Caco-2 (cell line): ENCODE measurements around the gene FAM180B. TPM values are rescaled to one million over a fixed set of nuclear protein-coding genes. Genes with fewer than 3 reads are reported as not detected.

ENCODE experiments used
- BruUV-seq: library from RNA; stranded (reverse); fragments of 400-500 nt; replicated peaks from 2 replicates; lab custom pipeline; 2021; lab: Mats Ljungman, UMichigan
- CTCF ChIA-PET: fragments of 300-600 bp; sonication (Branson Sonifier 250); formaldehyde crosslinking; loops from one replicate; lab custom pipeline; 2022; ENCODE audit warnings: antibody characterized with exemption; lab: Charles Lee
- POLR2A ChIA-PET: fragments of 300-600 bp; sonication (Branson Sonifier 250); formaldehyde crosslinking; loops from one replicate; lab custom pipeline; 2022; ENCODE audit warnings: antibody characterized with exemption; lab: Charles Lee
- DNase-seq, 2 experiments: peaks; one replicate each; pipeline versions ENCODE4 v3.0.0 to v3.0.0-alpha.2; 2020 to 2022
- H3K27me3 ChIP-seq: replicated peaks from 2 replicates; pipeline ENCODE4 v1.6.0; 2011; ENCODE audit warnings: low read length; ENCODE audit not compliant: control insufficient read depth, insufficient read depth
- H3K36me3 ChIP-seq: 2 replicates; pipeline ENCODE4 v1.5.1; 2011; ENCODE audit warnings: low read length; ENCODE audit not compliant: control insufficient read depth, insufficient read depth
- H3K4me1 ChIP-seq: fragments of 250-450 bp; sonication (Bioruptor Pico); 2 replicates; pipeline ENCODE4 v1.5.1; 2020; ENCODE audit warnings: mild to moderate bottlenecking
- H3K4me3 ChIP-seq: 2 replicates; pipeline ENCODE4 v1.5.1; 2011; ENCODE audit warnings: low read depth, mild to moderate bottlenecking, control low read depth, low read length
- H3K9me3 ChIP-seq: fragments of 250-450 bp; sonication (Bioruptor Pico); 2 replicates; pipeline ENCODE4 v1.5.1; 2020; ENCODE audit warnings: mild to moderate bottlenecking, moderate library complexity
- H3K27ac Mint-ChIP-seq: one replicate; pipeline ENCODE4 v1.8.0; 2022; ENCODE audit warnings: mixed read lengths; ENCODE audit not compliant: unreplicated experiment
- H3K27me3 Mint-ChIP-seq: one replicate; pipeline ENCODE4 v1.8.0; 2022; ENCODE audit warnings: mixed read lengths; ENCODE audit not compliant: insufficient read depth, unreplicated experiment
- H3K36me3 Mint-ChIP-seq: one replicate; pipeline ENCODE4 v1.8.0; 2022; ENCODE audit warnings: mild to moderate bottlenecking, mixed read lengths; ENCODE audit not compliant: insufficient read depth, unreplicated experiment
- H3K4me1 Mint-ChIP-seq: one replicate; pipeline ENCODE4 v1.8.0; 2022; ENCODE audit warnings: low read depth, mixed read lengths; ENCODE audit not compliant: unreplicated experiment
- H3K4me3 Mint-ChIP-seq: one replicate; pipeline ENCODE4 v1.8.0; 2022; ENCODE audit warnings: mild to moderate bottlenecking, moderate library complexity, mixed read lengths; ENCODE audit not compliant: unreplicated experiment
- H3K9me3 Mint-ChIP-seq: one replicate; pipeline ENCODE4 v1.8.0; 2022; ENCODE audit warnings: mixed read lengths; ENCODE audit not compliant: unreplicated experiment
- intact Hi-C: fragments of 100-400 bp; cut with micrococcal nuclease; formaldehyde crosslinking; loops from one replicate; pipeline ENCODE4 v1.10.0; 2022; ENCODE audit not compliant: unreplicated experiment
- total RNA-seq: library from RNA; stranded (reverse); gene quantifications from 2 replicates; pipeline ENCODE4 v1.2.3, GENCODE V29; 2022
- TF ChIP-seq, protein P1 (sequence below), 2 experiments: fragments of 200-600 bp in 1 of 2; IDR thresholded peaks; 1 replicate in 1 of 2; 2 replicates in 1 of 2; pipeline versions ENCODE4 v1.5.1 to v1.8.0; 2011 to 2022; ENCODE audit warnings: antibody characterized with exemption in 1 of 2, control low read depth in 1 of 2, inconsistent platforms in 1 of 2, low read depth in 1 of 2, low read length in 1 of 2, mild to moderate bottlenecking in 1 of 2, moderate library complexity in 1 of 2; ENCODE audit not compliant: insufficient read depth in 1 of 2, severe bottlenecking in 1 of 2, unreplicated experiment in 1 of 2

The FAM180B gene
- total RNA-seq, 1 experiment from 2014 or later, result not detected

DNA sequence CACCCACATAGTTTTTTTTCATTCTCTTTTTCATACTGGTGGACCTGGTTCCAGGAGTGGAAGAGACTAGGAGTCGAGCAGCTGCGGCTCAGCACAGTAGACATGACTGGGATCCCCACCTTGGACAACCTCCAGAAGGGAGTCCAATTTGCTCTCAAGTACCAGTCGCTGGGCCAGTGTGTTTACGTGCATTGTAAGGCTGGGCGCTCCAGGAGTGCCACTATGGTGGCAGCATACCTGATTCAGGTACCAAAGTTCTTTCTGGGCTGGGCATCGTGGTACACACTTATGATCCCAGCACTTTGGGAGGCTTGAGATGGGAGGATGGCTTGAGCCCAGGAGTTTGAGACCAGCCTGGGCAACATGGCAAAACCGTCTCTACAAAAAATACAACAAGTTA is 16.8 kb upstream of the FAM180B start:
- Mint-ChIP-seq H3K4me1 (no peaks in the 10 kb centered on the region), H3K27me3 (no peaks in the 10 kb centered on the region), H3K9me3 (no peaks in the 10 kb centered on the region), H3K36me3 (peaks cover 64% of the 10 kb centered on the region), H3K27ac (no peak overlapping the region), H3K4me3 (no peak overlapping the region)
- intact Hi-C loops, result no loop called here
- DNase-seq, result no peak
- ChIA-PET CTCF (no interaction called here), POLR2A (no interaction called here)
- TF ChIP-seq, protein P1, sequence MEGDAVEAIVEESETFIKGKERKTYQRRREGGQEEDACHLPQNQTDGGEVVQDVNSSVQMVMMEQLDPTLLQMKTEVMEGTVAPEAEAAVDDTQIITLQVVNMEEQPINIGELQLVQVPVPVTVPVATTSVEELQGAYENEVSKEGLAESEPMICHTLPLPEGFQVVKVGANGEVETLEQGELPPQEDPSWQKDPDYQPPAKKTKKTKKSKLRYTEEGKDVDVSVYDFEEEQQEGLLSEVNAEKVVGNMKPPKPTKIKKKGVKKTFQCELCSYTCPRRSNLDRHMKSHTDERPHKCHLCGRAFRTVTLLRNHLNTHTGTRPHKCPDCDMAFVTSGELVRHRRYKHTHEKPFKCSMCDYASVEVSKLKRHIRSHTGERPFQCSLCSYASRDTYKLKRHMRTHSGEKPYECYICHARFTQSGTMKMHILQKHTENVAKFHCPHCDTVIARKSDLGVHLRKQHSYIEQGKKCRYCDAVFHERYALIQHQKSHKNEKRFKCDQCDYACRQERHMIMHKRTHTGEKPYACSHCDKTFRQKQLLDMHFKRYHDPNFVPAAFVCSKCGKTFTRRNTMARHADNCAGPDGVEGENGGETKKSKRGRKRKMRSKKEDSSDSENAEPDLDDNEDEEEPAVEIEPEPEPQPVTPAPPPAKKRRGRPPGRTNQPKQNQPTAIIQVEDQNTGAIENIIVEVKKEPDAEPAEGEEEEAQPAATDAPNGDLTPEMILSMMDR (IDR thresholded peaks at IDR 0.05; ENCODE audit: insufficient read depth in 1 of 2, low read depth in 1 of 2, low read length in 1 of 2, severe bottlenecking in 1 of 2, unreplicated experiment in 1 of 2), result no peak
- no peak overlapping the region for H3K4me3 ChIP-seq
- BruUV-seq, result no TSS peak
- peaks cover 2% of the 10 kb centered on the region for H3K36me3 ChIP-seq
- H3K4me1 ChIP-seq, result no peaks in the 10 kb centered on the region; the same call in 1 of the 2 replicates
- H3K27me3 ChIP-seq, result no peaks in the 10 kb centered on the region
- no peaks in the 10 kb centered on the region for H3K9me3 ChIP-seq

DNA sequence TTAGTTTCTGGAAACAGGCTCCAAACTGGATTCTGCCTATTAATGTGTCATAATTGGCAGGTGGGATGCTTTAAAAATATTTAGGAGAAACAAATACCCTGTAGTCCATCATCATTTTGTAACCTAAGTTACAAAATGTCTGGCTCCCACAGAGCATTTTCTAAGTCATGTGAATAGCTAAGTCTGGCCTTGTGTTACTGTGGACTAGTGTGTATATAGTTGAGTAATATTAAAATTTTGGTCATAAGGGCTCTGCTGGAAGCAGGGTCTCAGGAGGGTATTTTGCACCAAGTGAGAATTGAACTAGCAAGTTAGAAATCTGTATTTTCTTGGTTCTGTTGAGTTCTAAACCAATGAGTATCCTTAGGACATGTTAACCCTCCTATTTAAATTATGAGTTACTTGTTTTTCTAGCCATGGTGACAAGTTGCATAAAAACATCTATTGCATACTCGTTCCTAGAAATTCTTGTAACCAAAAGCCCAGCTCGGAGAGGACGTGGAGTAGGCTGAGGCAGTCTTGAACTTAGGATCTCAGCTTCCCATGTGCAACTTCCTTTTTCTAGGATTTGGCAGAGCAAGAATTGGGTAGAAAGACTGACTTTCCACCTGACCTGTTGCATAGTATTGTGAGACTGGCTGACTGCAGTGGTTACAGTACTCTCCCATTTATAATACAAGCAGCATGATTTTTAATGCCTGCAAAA is 15.7 kb upstream of the FAM180B start:
- no peaks in the 10 kb centered on the region for H3K27me3 ChIP-seq
- Mint-ChIP-seq H3K9me3 (no peaks in the 10 kb centered on the region), H3K4me1 (no peaks in the 10 kb centered on the region), H3K27ac (no peak overlapping the region), H3K27me3 (no peaks in the 10 kb centered on the region), H3K4me3 (no peak overlapping the region), H3K36me3 (peaks cover 64% of the 10 kb centered on the region)
- no peak overlapping the region for H3K4me3 ChIP-seq
- H3K9me3 ChIP-seq, result no peaks in the 10 kb centered on the region
- H3K4me1 ChIP-seq, result no peaks in the 10 kb centered on the region
- ChIA-PET POLR2A (no interaction called here), CTCF (no interaction called here)
- DNase-seq, result no peak
- intact Hi-C loops, result no loop called here
- TF ChIP-seq, protein P1 (IDR thresholded peaks at IDR 0.05; ENCODE audit: insufficient read depth in 1 of 2, low read depth in 1 of 2, low read length in 1 of 2, severe bottlenecking in 1 of 2, unreplicated experiment in 1 of 2), result no peak
- no TSS peak for BruUV-seq
- peaks cover 2% of the 10 kb centered on the region for H3K36me3 ChIP-seq

DNA sequence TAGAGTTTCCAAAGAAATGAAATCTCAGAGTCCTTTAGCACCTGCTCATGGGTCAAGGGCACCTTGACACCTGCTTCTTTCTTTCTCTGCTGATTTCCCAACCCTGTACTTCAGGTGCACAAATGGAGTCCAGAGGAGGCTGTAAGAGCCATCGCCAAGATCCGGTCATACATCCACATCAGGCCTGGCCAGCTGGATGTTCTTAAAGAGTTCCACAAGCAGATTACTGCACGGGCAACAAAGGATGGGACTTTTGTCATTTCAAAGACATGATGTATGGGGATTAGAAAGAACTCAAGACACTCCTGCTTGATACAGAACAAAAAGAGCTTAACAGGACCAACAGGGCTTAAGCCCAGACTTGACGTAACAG is 15.1 kb upstream of the FAM180B start:
- Histone ChIP-seq H3K27me3 (no peaks in the 10 kb centered on the region), H3K9me3 (no peaks in the 10 kb centered on the region), H3K36me3 (peaks cover 2% of the 10 kb centered on the region), H3K4me1 (no peaks in the 10 kb centered on the region), H3K4me3 (no peak overlapping the region)
- POLR2A ChIA-PET, result interaction anchor here (0.6 kb wide), 1 partner anchor 110 kb away, joined by 3 read pairs; no protein-coding TSS in a partner anchor
- Mint-ChIP-seq H3K9me3 (no peaks in the 10 kb centered on the region), H3K4me1 (no peaks in the 10 kb centered on the region), H3K27ac (no peak overlapping the region), H3K27me3 (no peaks in the 10 kb centered on the region), H3K4me3 (no peak overlapping the region), H3K36me3 (peaks cover 64% of the 10 kb centered on the region)
- TF ChIP-seq, protein P1 (IDR thresholded peaks at IDR 0.05; ENCODE audit: insufficient read depth in 1 of 2, low read depth in 1 of 2, low read length in 1 of 2, severe bottlenecking in 1 of 2, unreplicated experiment in 1 of 2), result no peak
- CTCF ChIA-PET, result no interaction called here
- no TSS peak for BruUV-seq
- intact Hi-C loops, result no loop called here
- DNase-seq, result no peak
